Duodenal mucosa (tissue), 2 donors: ENCODE results near the gene ATP11A.

Experiments
- H3K27ac ChIP-seq: one replicate; pipeline ENCODE4 v1.7.0; 2013; ENCODE audit warnings: low read depth, low read length
- H3K27me3 ChIP-seq, 2 donors: one replicate each; pipeline ENCODE4 v1.7.0; 2013; ENCODE audit warnings: low read length in 2 of 2, control low read depth in 1 of 2; ENCODE audit not compliant: insufficient read depth in 2 of 2, control insufficient read depth in 1 of 2
- H3K36me3 ChIP-seq, 2 donors: one replicate each; pipeline ENCODE4 v1.7.0; 2013; ENCODE audit warnings: low read length in 2 of 2, control low read depth in 1 of 2; ENCODE audit not compliant: insufficient read depth in 2 of 2, control insufficient read depth in 1 of 2
- H3K4me1 ChIP-seq, 2 donors: one replicate each; pipeline ENCODE4 v1.7.0; 2013; ENCODE audit warnings: low read length in 2 of 2, control low read depth in 1 of 2; ENCODE audit not compliant: insufficient read depth in 2 of 2, control insufficient read depth in 1 of 2
- H3K4me3 ChIP-seq, 2 donors: one replicate each; pipeline ENCODE4 v1.7.0; 2013; ENCODE audit warnings: low read length in 2 of 2, low read depth in 1 of 2
- H3K9ac ChIP-seq, 2 donors: one replicate each; pipeline ENCODE4 v1.7.0; 2013; ENCODE audit warnings: low read length in 2 of 2, low read depth in 1 of 2
- H3K9me3 ChIP-seq, 2 donors: one replicate each; pipeline ENCODE4 v1.7.0; 2013; ENCODE audit warnings: low read length in 2 of 2, control low read depth in 1 of 2; ENCODE audit not compliant: control insufficient read depth in 1 of 2

ATP11A gene

DNA sequence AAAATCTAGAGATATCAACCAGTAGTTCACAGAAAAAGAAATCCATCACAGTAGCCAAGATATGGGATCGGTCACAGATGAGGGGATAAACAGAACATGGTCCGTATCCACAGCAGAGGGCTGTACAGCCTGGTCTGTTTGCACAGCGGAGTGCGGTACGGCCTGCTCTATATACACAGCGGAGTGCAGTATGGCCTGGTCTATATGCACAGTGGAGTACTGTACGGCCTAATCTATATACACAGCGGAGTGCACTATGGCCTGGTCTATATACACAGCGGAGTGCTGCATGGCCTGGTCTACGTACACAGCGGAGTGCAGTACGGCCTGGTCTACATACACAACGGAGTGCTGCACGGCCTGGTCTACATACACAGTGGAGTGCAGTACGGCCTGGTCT, 236.2 kb downstream of the ATP11A start:
- Histone ChIP-seq H3K9me3 (no peaks in the 10 kb centered on the region), H3K9ac (no peak overlapping the region), H3K27ac (no peak overlapping the region), H3K27me3 (no peaks in the 10 kb centered on the region), H3K4me3 (no peak overlapping the region), H3K36me3 (no peaks in the 10 kb centered on the region), H3K4me1 (peaks cover 19 to 23% of the 10 kb centered on the region in 2 donors)

DNA sequence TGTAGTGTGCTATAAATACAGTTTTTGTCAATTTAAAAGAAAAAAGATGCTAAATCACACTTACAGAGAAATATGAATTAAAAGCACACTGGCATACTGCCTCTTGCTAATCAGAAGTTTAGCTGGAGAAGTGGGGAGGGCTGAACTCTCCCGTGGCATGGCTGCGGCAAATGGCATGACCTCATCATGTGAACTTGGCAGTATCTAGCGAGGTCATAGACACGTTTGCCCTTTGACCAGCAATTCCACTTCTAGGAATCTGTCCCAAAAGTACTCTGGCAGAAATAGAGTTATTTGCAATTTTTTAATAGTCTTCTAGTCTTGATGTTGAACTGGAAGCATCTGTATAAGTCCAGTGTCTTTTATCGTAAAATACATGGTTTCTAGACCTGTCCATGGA, 237.2 kb downstream of the ATP11A start:
- no peak overlapping the region for H3K9ac ChIP-seq
- H3K27ac ChIP-seq: no peak overlapping the region
- no peaks in the 10 kb centered on the region for H3K36me3 ChIP-seq

DNA sequence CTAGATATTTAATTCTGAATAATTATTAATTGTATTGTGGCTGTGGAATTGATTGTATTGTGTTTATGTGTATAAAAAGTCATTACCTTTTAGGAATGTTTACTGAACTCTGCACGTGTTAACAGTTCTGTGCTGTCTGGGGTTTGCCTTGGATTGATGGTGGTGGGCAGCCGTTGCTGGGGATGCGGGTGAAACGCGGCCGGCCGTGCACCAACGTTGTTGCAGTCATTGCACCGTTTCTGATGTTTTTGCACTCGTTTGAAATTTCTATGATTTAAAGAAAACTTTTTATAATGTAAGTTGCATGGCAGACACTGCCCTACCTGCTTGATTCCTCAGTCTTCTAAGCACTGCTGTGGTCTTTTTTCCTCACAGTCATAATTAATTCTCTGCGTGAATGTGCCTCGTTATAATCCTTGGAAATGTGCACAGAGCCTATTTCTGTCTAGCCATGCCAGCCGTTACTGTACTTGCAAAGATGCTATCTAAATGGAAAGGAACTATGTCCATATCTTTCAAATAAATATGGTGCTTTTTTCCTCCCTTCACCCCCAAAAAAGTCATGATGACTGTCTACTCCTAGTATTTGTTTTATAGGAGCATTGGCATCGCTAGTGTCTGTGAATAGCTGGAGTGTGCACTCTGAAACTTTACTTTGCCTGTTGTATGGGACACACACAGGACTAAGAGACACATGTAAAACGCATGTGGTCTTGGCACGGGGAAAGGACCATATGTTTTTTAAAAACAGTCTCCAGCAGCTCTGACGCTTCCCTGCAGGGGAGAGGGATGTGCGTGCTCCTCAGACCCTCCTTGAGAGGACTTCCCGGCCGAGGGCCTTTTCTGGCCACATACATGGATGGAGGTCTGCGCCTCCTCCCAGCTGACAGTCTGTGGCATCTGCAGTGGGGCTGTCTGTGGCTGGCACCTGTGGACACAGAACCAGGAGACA, 238.5 kb downstream of the ATP11A start:
- H3K27ac ChIP-seq: no peak overlapping the region
- no peaks in the 10 kb centered on the region for H3K27me3 ChIP-seq
- no peaks in the 10 kb centered on the region for H3K9me3 ChIP-seq
- H3K4me1 ChIP-seq: peaks cover 29 to 35% of the 10 kb centered on the region in 2 donors
- no peaks in the 10 kb centered on the region for H3K36me3 ChIP-seq
- H3K9ac ChIP-seq: no peak overlapping the region
- H3K4me3 ChIP-seq: no peak overlapping the region

More for the DNA sequence above, 237.2 kb downstream of the ATP11A start:
- Histone ChIP-seq H3K4me3 (no peak overlapping the region), H3K27me3 (no peaks in the 10 kb centered on the region), H3K9me3 (no peaks in the 10 kb centered on the region), H3K4me1 (peaks cover 28 to 33% of the 10 kb centered on the region in 2 donors)

DNA sequence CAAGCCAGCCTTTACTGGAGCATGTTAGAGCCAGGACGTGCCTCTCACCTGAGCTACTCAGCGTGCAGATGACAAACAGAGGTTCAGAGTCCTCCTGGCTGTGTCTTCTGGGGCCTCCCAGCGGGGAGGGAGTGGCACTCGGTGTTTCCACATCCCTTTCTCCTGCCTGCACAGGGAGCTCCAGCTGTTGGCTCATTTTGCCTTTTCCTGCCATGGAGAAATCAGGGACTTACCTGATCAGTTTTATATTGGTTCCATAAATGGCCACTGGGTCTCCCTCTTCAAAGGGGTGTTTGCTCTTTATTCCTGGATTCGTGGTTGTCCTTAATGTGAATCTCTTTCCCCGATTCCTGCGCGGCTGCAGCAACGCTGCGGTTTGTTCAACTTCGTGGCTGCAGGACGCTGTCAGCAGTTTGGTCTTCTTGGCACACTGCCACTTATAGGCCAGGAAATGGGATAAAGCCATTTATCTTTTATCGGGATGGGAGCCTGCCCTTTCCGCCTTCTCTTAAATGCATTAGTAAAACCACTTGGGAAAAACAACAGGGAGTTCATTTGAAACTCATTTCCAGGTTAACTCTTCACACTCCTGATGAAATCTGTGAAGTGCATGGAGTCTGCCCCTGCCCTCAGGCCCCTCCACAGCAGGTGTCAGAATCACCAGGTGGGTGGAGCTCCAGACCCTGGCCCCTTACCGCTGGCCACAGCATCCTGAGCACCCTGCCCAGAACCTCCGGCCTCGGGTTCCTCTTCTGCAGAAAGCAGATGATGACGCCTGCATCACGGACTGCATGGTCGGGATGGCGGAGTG, 239.3 kb downstream of the ATP11A start:
- H3K9me3 ChIP-seq: no peaks in the 10 kb centered on the region
- H3K4me1 ChIP-seq: peaks cover 29 to 35% of the 10 kb centered on the region in 2 donors
- H3K27me3 ChIP-seq: no peaks in the 10 kb centered on the region
- no peak overlapping the region for H3K27ac ChIP-seq
- no peaks in the 10 kb centered on the region for H3K36me3 ChIP-seq
- no peak overlapping the region for H3K9ac ChIP-seq
- H3K4me3 ChIP-seq: peak overlapping the region; percentile 4 to 30

DNA sequence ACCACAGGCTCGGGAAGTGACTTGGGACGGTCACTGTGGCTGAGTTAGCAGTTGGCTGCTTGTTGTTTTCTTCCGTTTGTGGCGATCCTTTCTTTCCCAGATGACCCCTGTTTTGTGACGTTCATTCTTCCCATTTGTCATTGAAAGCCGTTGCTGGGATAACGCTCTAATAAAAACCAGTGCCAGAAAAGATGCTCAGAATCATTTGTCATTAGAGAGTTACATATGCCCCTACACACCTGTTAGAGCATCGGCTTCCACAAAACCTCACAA, 239.9 kb downstream of the ATP11A start:
- Histone ChIP-seq H3K36me3 (no peaks in the 10 kb centered on the region), H3K9ac (no peak overlapping the region), H3K4me3 (peak overlapping the region; percentile 4 to 30), H3K4me1 (peaks cover 29 to 35% of the 10 kb centered on the region in 2 donors), H3K27ac (no peak overlapping the region), H3K9me3 (no peaks in the 10 kb centered on the region), H3K27me3 (no peaks in the 10 kb centered on the region)

DNA sequence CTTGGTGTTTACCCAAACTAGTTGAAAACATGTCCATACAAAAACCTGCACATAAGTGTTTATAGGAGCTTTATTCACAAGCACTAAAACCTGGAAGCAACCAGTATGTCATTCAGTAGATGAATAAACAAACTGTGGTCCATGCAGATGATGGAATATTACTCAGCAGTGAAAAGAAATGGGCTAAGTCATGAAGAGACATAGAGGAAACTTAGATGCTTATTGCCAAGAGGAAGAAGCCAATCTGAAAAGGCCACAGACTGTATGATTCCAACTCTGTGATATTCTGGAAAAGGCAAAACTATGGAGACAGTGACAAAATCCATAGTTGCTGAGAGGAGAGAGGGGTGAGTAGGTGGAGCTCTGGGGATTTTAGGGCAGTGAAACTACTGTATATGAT, 240.4 kb downstream of the ATP11A start:
- no peak overlapping the region for H3K9ac ChIP-seq
- peaks cover 29 to 35% of the 10 kb centered on the region in 2 donors for H3K4me1 ChIP-seq
- no peaks in the 10 kb centered on the region for H3K9me3 ChIP-seq
- no peaks in the 10 kb centered on the region for H3K36me3 ChIP-seq
- no peaks in the 10 kb centered on the region for H3K27me3 ChIP-seq
- H3K27ac ChIP-seq: no peak overlapping the region
- H3K4me3 ChIP-seq: no peak overlapping the region

DNA sequence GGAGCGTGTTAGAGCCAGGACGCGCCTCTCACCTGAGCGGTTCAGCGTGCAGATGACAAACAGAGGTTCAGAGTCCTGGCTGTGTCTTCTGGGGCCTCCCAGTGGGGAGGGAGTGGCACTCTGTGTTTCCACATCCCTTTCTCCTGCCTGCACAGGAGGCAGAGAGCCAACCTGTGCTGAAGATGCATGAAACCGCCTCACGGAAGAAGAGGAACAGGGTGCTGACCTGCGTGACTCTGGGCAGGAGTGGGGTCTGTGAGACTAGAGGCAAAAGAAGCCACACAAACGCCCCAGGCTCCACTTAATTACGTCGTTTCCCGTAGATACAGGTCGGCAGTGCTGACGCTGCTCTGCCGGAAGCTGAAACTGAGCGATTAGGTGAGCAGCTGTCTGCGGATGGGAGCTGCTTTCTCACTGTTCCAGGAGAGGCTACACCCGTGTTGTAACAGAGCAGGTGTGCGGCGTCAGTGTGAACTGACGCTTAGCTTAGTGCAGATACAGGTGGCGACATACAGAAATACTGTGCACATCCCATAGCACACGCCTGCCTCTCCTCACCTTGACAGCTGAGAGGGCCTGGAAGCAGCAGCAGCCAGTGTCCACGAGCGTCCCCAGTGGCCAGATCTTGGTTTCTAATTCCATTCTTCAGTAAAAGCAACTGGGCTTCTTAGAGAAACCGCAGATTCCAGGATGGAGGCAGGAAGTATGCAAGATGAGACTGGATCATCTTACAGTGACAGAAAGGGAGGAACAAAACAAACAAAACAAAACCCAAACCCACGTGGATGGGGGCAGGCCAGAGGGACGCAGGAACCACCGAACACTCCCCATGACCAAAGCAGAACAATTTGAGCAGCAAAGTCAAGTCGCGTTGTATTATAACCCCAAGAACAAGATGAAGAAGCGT, 241.4 kb downstream of the ATP11A start:
- Histone ChIP-seq H3K4me1 (peaks cover 29 to 35% of the 10 kb centered on the region in 2 donors), H3K27ac (no peak overlapping the region), H3K9ac (no peak overlapping the region), H3K36me3 (no peaks in the 10 kb centered on the region), H3K27me3 (no peaks in the 10 kb centered on the region), H3K9me3 (no peaks in the 10 kb centered on the region), H3K4me3 (peak overlapping the region; percentile 41 to 60)

DNA sequence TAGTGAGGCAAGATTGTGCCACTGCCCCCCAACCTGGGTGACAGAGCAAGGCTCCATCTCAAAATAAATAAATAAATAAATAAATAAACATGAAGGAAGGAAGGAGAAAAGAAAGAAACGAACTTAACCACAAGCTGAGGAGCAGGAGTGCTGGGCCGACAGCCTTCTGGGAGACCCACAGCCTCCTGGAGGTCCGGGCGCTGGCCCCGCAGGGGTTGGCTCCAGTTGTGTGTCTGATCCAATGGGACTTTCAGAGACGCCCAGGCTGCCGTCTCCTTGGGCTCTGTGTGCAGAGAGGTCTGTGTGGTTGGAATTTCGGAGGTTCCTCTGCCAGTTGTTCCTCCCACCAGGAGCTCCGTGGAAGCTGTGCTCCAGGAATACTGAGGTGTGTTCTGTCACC, 243.1 kb downstream of the ATP11A start:
- no peaks in the 10 kb centered on the region for H3K36me3 ChIP-seq
- no peak overlapping the region for H3K27ac ChIP-seq
- no peak overlapping the region for H3K9ac ChIP-seq
- H3K4me3 ChIP-seq: no peak overlapping the region
- H3K9me3 ChIP-seq: no peaks in the 10 kb centered on the region
- H3K4me1 ChIP-seq: peaks cover 29 to 35% of the 10 kb centered on the region in 2 donors
- H3K27me3 ChIP-seq: no peaks in the 10 kb centered on the region

DNA sequence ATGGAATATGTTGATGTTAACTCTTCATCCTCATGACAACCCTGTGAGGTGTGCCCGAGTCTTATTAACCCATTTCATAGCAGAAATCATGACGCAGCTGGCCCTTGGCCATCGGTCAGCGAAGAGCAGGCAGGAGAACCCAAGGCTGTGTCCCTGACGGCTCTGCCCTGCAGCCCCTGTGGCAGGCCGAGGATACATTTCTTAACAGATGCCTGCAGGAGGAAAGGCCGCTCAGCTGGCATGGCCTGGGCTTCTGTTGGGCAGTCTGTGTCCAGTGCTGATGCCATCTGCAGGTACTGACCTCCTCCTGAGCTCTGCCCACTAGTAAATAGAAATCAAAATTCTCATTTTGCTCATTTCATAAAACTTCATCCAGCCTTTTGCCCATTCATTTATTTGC, 243.8 kb downstream of the ATP11A start:
- Histone ChIP-seq H3K4me3 (no peak overlapping the region), H3K9me3 (no peaks in the 10 kb centered on the region), H3K4me1 (peaks cover 26 to 31% of the 10 kb centered on the region in 2 donors), H3K27ac (no peak overlapping the region), H3K36me3 (no peaks in the 10 kb centered on the region), H3K9ac (no peak overlapping the region), H3K27me3 (no peaks in the 10 kb centered on the region)
